Liver (tissue), 3 donors: ENCODE data around the gene GRAMD4.

Source experiments
- EGR1 ChIP-seq, 2 donors: IDR thresholded peaks; 2 replicates each; pipeline ENCODE4 v1.6.1; 2016 to 2018; ENCODE audit warnings: antibody characterized with exemption in 2 of 2, low read depth in 2 of 2
- GABPA ChIP-seq, 2 donors: IDR thresholded peaks in 1 of 2; conservative IDR thresholded peaks in 1 of 2; 2 replicates each; pipeline ENCODE4 v1.6.1; 2016; ENCODE audit warnings: antibody characterized with exemption in 2 of 2, mild to moderate bottlenecking in 1 of 2, moderate library complexity in 1 of 2
- HNF4A ChIP-seq, 2 donors: conservative IDR thresholded peaks; 2 replicates each; pipeline ENCODE4 v1.6.1; 2016; ENCODE audit warnings: antibody characterized with exemption in 2 of 2, mild to moderate bottlenecking in 2 of 2
- MAX ChIP-seq: IDR thresholded peaks from 2 replicates; pipeline ENCODE4 v1.6.1; 2016; ENCODE audit warnings: antibody characterized with exemption
- NR2F2 ChIP-seq: IDR thresholded peaks from 2 replicates; pipeline ENCODE4 v1.6.1; 2016; ENCODE audit warnings: antibody characterized with exemption
- RAD21 ChIP-seq, 2 donors: IDR thresholded peaks; 2 replicates each; pipeline ENCODE4 v1.6.1; 2016; ENCODE audit warnings: antibody characterized with exemption in 2 of 2, mild to moderate bottlenecking in 2 of 2
- RXRA ChIP-seq, 2 donors: IDR thresholded peaks; 2 replicates each; pipeline ENCODE4 v1.6.1; 2017 to 2018; ENCODE audit warnings: antibody characterized with exemption in 2 of 2, mild to moderate bottlenecking in 1 of 2
- SP1 ChIP-seq: IDR thresholded peaks from 2 replicates; pipeline ENCODE4 v1.6.1; 2018; ENCODE audit warnings: antibody characterized with exemption, mild to moderate bottlenecking
- TAF1 ChIP-seq: conservative IDR thresholded peaks from 2 replicates; pipeline ENCODE4 v1.6.1; 2016; ENCODE audit warnings: antibody characterized with exemption, mild to moderate bottlenecking
- YY1 ChIP-seq: IDR thresholded peaks from 2 replicates; pipeline ENCODE4 v1.6.1; 2016; ENCODE audit warnings: antibody characterized with exemption, mild to moderate bottlenecking
- ZBTB33 ChIP-seq: IDR thresholded peaks from 2 replicates; pipeline ENCODE4 v1.6.1; 2016; ENCODE audit warnings: antibody characterized with exemption
- TF ChIP-seq, protein P1 (sequence below): fragments of 150-350 bp; IDR thresholded peaks from 2 replicates; pipeline ENCODE4 v1.5.1; 2017; ENCODE audit warnings: improper control_type of control experiment, low read depth, low read length; ENCODE audit not compliant: missing input control
- TF ChIP-seq, protein P2 (sequence below): IDR thresholded peaks from 2 replicates; pipeline ENCODE4 v1.6.1; 2016; ENCODE audit warnings: antibody characterized with exemption
- TF ChIP-seq, protein P3 (sequence below): IDR thresholded peaks from 2 replicates; pipeline ENCODE4 v1.6.1; 2016; ENCODE audit warnings: antibody characterized with exemption, mild to moderate bottlenecking
- donor health status: healthy.
- donor health status: healthy.

DNA sequence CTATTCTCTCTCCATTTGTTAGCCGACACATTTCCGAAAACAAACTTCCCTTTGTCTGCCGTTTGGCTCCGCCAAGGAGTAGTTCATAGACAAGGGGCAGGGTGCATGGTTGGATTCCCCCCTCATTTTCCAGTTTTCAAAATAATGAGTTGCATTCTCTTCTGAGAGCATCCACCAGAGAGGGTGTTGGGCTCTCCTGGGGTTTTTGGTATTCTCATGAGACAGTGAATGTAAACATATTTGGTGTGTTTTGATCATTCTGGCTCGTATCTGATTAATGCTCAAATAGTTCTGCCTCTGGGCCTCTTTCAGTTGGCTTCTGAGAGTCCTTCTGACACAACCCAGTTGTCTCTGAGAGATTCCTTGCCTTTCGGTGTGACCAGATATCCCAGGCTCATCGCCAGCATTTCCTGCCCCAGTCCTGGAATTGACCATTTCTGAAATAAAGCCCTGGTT, 21.7 kb downstream of the GRAMD4 start:
- TF ChIP-seq RXRA (IDR thresholded peaks at IDR 0.05) (no peak), HNF4A (conservative IDR thresholded peaks at IDR 0.05) (no peak), YY1 (no peak), TAF1 (no peak), MAX (no peak), RAD21 (IDR thresholded peaks at IDR 0.05) (no peak), NR2F2 (no peak), EGR1 (IDR thresholded peaks at IDR 0.05; ENCODE audit: low read depth in 2 of 2) (no peak), SP1 (no peak), GABPA (IDR thresholded peaks at IDR 0.05 in 1 of 2, conservative IDR thresholded peaks at IDR 0.05 in 1 of 2) (no peak), ZBTB33 (no peak)
- TF ChIP-seq, protein P1, sequence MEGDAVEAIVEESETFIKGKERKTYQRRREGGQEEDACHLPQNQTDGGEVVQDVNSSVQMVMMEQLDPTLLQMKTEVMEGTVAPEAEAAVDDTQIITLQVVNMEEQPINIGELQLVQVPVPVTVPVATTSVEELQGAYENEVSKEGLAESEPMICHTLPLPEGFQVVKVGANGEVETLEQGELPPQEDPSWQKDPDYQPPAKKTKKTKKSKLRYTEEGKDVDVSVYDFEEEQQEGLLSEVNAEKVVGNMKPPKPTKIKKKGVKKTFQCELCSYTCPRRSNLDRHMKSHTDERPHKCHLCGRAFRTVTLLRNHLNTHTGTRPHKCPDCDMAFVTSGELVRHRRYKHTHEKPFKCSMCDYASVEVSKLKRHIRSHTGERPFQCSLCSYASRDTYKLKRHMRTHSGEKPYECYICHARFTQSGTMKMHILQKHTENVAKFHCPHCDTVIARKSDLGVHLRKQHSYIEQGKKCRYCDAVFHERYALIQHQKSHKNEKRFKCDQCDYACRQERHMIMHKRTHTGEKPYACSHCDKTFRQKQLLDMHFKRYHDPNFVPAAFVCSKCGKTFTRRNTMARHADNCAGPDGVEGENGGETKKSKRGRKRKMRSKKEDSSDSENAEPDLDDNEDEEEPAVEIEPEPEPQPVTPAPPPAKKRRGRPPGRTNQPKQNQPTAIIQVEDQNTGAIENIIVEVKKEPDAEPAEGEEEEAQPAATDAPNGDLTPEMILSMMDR, result no peak
- TF ChIP-seq, protein P2, sequence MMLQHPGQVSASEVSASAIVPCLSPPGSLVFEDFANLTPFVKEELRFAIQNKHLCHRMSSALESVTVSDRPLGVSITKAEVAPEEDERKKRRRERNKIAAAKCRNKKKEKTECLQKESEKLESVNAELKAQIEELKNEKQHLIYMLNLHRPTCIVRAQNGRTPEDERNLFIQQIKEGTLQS, result no peak
- TF ChIP-seq, protein P3, sequence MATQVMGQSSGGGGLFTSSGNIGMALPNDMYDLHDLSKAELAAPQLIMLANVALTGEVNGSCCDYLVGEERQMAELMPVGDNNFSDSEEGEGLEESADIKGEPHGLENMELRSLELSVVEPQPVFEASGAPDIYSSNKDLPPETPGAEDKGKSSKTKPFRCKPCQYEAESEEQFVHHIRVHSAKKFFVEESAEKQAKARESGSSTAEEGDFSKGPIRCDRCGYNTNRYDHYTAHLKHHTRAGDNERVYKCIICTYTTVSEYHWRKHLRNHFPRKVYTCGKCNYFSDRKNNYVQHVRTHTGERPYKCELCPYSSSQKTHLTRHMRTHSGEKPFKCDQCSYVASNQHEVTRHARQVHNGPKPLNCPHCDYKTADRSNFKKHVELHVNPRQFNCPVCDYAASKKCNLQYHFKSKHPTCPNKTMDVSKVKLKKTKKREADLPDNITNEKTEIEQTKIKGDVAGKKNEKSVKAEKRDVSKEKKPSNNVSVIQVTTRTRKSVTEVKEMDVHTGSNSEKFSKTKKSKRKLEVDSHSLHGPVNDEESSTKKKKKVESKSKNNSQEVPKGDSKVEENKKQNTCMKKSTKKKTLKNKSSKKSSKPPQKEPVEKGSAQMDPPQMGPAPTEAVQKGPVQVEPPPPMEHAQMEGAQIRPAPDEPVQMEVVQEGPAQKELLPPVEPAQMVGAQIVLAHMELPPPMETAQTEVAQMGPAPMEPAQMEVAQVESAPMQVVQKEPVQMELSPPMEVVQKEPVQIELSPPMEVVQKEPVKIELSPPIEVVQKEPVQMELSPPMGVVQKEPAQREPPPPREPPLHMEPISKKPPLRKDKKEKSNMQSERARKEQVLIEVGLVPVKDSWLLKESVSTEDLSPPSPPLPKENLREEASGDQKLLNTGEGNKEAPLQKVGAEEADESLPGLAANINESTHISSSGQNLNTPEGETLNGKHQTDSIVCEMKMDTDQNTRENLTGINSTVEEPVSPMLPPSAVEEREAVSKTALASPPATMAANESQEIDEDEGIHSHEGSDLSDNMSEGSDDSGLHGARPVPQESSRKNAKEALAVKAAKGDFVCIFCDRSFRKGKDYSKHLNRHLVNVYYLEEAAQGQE, result no peak
